IMR-90 (cell line): ENCODE results near the gene PRKCE. TPM values are rescaled to one million over a fixed set of nuclear protein-coding genes. Genes with fewer than 3 reads are reported as not detected.

Source experiments
- ATAC-seq: fragments of 200-7000 bp; cut with Tn5 transposase; 2 replicates; pipeline ENCODE4 v1.9.1; 2020; ENCODE audit warnings: low read depth, mild to moderate bottlenecking, moderate library complexity
- BruUV-seq: library from RNA; stranded (reverse); fragments of 400-500 nt; replicated peaks from 2 replicates; lab custom pipeline; 2021; lab: Mats Ljungman, UMichigan
- CTCF ChIA-PET: fragments of 300-600 bp; formaldehyde crosslinking; extraction: SDS; loops from one replicate; lab custom pipeline; 2021; ENCODE audit warnings: antibody characterized with exemption; lab: Yijun Ruan, JAX
- POLR2A ChIA-PET: fragments of 300-600 bp; sonication (Branson Sonifier 250); formaldehyde crosslinking; loops from one replicate; lab custom pipeline; 2022; ENCODE audit warnings: antibody characterized with exemption; ENCODE audit not compliant: unreplicated experiment; lab: Charles Lee
- DNase-seq: peaks from one replicate; pipeline ENCODE4 v3.0.0; 2013
- H2AFZ ChIP-seq: replicated peaks from 2 replicates; pipeline ENCODE3; 2013; ENCODE audit warnings: low read length, mild to moderate bottlenecking; ENCODE audit not compliant: poor library complexity
- H2AK5ac ChIP-seq: 2 replicates; pipeline ENCODE4 v1.6.1; 2013; ENCODE audit warnings: low read depth, low read length, inconsistent platforms
- H2AK9ac ChIP-seq: replicated peaks from 2 replicates; pipeline ENCODE3; 2013; ENCODE audit warnings: mild to moderate bottlenecking, low read depth, low read length, moderate library complexity; ENCODE audit not compliant: poor library complexity
- H2BK120ac ChIP-seq: 2 replicates; pipeline ENCODE4 v1.6.1; 2013; ENCODE audit warnings: low read depth, low read length, inconsistent platforms
- H2BK15ac ChIP-seq: 3 replicates; pipeline ENCODE4 v1.6.1; 2013; ENCODE audit warnings: low read depth, low read length, inconsistent platforms
- H2BK20ac ChIP-seq: 2 replicates; pipeline ENCODE4 v1.6.1; 2013; ENCODE audit warnings: low read depth, mild to moderate bottlenecking, inconsistent platforms, low read length, moderate library complexity
- H2BK5ac ChIP-seq: 2 replicates; pipeline ENCODE4 v1.6.1; 2013; ENCODE audit warnings: mild to moderate bottlenecking, low read depth, low read length, inconsistent platforms; ENCODE audit not compliant: poor library complexity, severe bottlenecking
- H3K14ac ChIP-seq: replicated peaks from 2 replicates; pipeline ENCODE4 v1.6.1; 2013; ENCODE audit warnings: low read depth, low read length, inconsistent platforms
- H3K18ac ChIP-seq: 2 replicates; pipeline ENCODE4 v1.6.1; 2013; ENCODE audit warnings: low read depth, low read length, control low read depth
- H3K23ac ChIP-seq: 2 replicates; pipeline ENCODE4 v1.6.1; 2013; ENCODE audit warnings: low read depth, low read length, inconsistent platforms
- H3K27ac ChIP-seq: 2 replicates; pipeline ENCODE4 v1.5.1; 2013; ENCODE audit warnings: mild to moderate bottlenecking, control low read depth, low read length; ENCODE audit not compliant: insufficient read depth
- H3K27me3 ChIP-seq: 2 replicates; pipeline ENCODE4 v1.6.1; 2013; ENCODE audit warnings: low read length; ENCODE audit not compliant: control insufficient read depth, insufficient read depth
- H3K36me3 ChIP-seq: 2 replicates; pipeline ENCODE4 v1.6.1; 2013; ENCODE audit warnings: low read length, mixed read lengths; ENCODE audit not compliant: control insufficient read depth, insufficient read depth
- H3K4ac ChIP-seq: 2 replicates; pipeline ENCODE4 v1.6.1; 2013; ENCODE audit warnings: low read depth, low read length, inconsistent platforms
- H3K4me1 ChIP-seq: 2 replicates; pipeline ENCODE4 v1.6.1; 2013; ENCODE audit warnings: low read length, mixed read lengths; ENCODE audit not compliant: control insufficient read depth, insufficient read depth
- H3K4me2 ChIP-seq: 2 replicates; pipeline ENCODE4 v1.6.1; 2013; ENCODE audit warnings: low read depth, mild to moderate bottlenecking, control low read depth, low read length, moderate library complexity
- H3K4me3 ChIP-seq: 2 replicates; pipeline ENCODE4 v1.5.1; 2013; ENCODE audit warnings: low read depth, mild to moderate bottlenecking, control low read depth, low read length, moderate library complexity; ENCODE audit not compliant: insufficient read depth
- H3K56ac ChIP-seq: 2 replicates; pipeline ENCODE4 v1.6.1; 2013; ENCODE audit warnings: low read length, inconsistent platforms; ENCODE audit not compliant: insufficient read depth; ENCODE audit errors: extremely low read depth
- H3K79me1 ChIP-seq, 2 experiments: 2 replicates each; pipeline ENCODE4 v1.6.1; 2013; ENCODE audit warnings: low read length in 2 of 2, inconsistent platforms in 1 of 2, low read depth in 1 of 2
- H3K9ac ChIP-seq: 2 replicates; pipeline ENCODE4 v1.6.1; 2013; ENCODE audit warnings: low read depth, low read length, control low read depth
- H3K9me1 ChIP-seq: 2 replicates; pipeline ENCODE4 v1.6.1; 2013; ENCODE audit warnings: low read length, inconsistent platforms; ENCODE audit not compliant: insufficient read depth
- H3K9me3 ChIP-seq: 2 replicates; pipeline ENCODE4 v1.6.1; 2013; ENCODE audit warnings: low read length; ENCODE audit not compliant: control insufficient read depth, insufficient read depth
- H4K20me1 ChIP-seq: 2 replicates; pipeline ENCODE4 v1.6.1; 2013; ENCODE audit warnings: low read length, inconsistent platforms; ENCODE audit not compliant: insufficient read depth
- H4K5ac ChIP-seq: 2 replicates; pipeline ENCODE4 v1.6.1; 2013; ENCODE audit warnings: mild to moderate bottlenecking, low read depth, low read length, control low read depth
- H4K8ac ChIP-seq, 2 experiments: 2 replicates each; pipeline ENCODE4 v1.6.1; 2013; ENCODE audit warnings: low read depth in 2 of 2, low read length in 2 of 2, control low read depth in 1 of 2, inconsistent platforms in 1 of 2
- H4K91ac ChIP-seq: 2 replicates; pipeline ENCODE4 v1.6.1; 2013; ENCODE audit warnings: low read depth, low read length, inconsistent platforms; ENCODE audit not compliant: insufficient read depth
- BHLHE40 ChIP-seq: fragments of 150-350 bp; IDR thresholded peaks from 2 replicates; pipeline ENCODE4 v1.6.1; 2016; ENCODE audit warnings: mild to moderate bottlenecking, low read depth, low read length
- CEBPB ChIP-seq: IDR thresholded peaks from 2 replicates; pipeline ENCODE4 v1.6.1; 2012; ENCODE audit warnings: low read depth, low read length, improper control_type of control experiment
- CHD1 ChIP-seq: IDR thresholded peaks from 2 replicates; pipeline ENCODE4 v1.6.1; 2012; ENCODE audit warnings: low read depth, low read length, improper control_type of control experiment
- CTCF ChIP-seq: conservative IDR thresholded peaks from 2 replicates; pipeline ENCODE4 v1.5.1; 2012; ENCODE audit warnings: mild to moderate bottlenecking, low read depth, low read length, improper control_type of control experiment
- ELK1 ChIP-seq: fragments of 150-350 bp; IDR thresholded peaks from 2 replicates; pipeline ENCODE4 v1.6.1; 2016; ENCODE audit warnings: low read depth, mild to moderate bottlenecking, low read length, moderate library complexity, borderline replicate concordance
- FOS ChIP-seq: fragments of 150-350 bp; IDR thresholded peaks from 2 replicates; pipeline ENCODE4 v1.6.1; 2016; ENCODE audit warnings: low read depth, low read length
- MAFK ChIP-seq: IDR thresholded peaks from 2 replicates; pipeline ENCODE4 v1.6.1; 2012; ENCODE audit warnings: low read depth, low read length, improper control_type of control experiment
- MAZ ChIP-seq: IDR thresholded peaks from 2 replicates; pipeline ENCODE4 v1.6.1; 2012; ENCODE audit warnings: low read depth, mild to moderate bottlenecking, low read length, improper control_type of control experiment, moderate library complexity, borderline replicate concordance
- MXI1 ChIP-seq: IDR thresholded peaks from 2 replicates; pipeline ENCODE4 v1.6.1; 2012; ENCODE audit warnings: low read depth, mild to moderate bottlenecking, low read length, moderate library complexity, borderline replicate concordance
- NFE2L2 ChIP-seq: fragments of 150-350 bp; IDR thresholded peaks from 2 replicates; pipeline ENCODE4 v1.6.1; 2016; ENCODE audit warnings: low read depth, mild to moderate bottlenecking, low read length
- POLR2A ChIP-seq: IDR thresholded peaks from 2 replicates; pipeline ENCODE4 v1.6.1; 2012; ENCODE audit warnings: mild to moderate bottlenecking, low read depth, low read length
- RAD21 ChIP-seq: IDR thresholded peaks from 2 replicates; pipeline ENCODE4 v1.6.1; 2012; ENCODE audit warnings: low read length, improper control_type of control experiment
- RCOR1 ChIP-seq: IDR thresholded peaks from 2 replicates; pipeline ENCODE4 v1.6.1; 2012; ENCODE audit warnings: mild to moderate bottlenecking, low read length, improper control_type of control experiment; ENCODE audit not compliant: insufficient replicate concordance
- RFX5 ChIP-seq: IDR thresholded peaks from 2 replicates; pipeline ENCODE4 v1.8.0; 2012; ENCODE audit warnings: low read depth, mild to moderate bottlenecking, low read length, moderate library complexity
- SMC3 ChIP-seq: fragments of 150-350 bp; IDR thresholded peaks from 2 replicates; pipeline ENCODE4 v1.6.1; 2016; ENCODE audit warnings: low read depth, mild to moderate bottlenecking, antibody characterized with exemption, low read length, moderate library complexity
- USF2 ChIP-seq: fragments of 150-350 bp; IDR thresholded peaks from 2 replicates; pipeline ENCODE4 v1.6.1; 2017; ENCODE audit warnings: mild to moderate bottlenecking, antibody characterized with exemption, low read length, low read depth
- WGBS, 2 experiments: methylation state at CpG; one replicate each; pipeline versions ENCODE4 v1.1.5 to v1.1.7; 2013; ENCODE audit warnings: missing lambda C conversion rate in 2 of 2; ENCODE audit not compliant: insufficient read length in 1 of 2; ENCODE audit errors: extremely low coverage in 2 of 2; 5-methylcytosine and 5-hydroxymethylcytosine counted together
- dilution Hi-C: fragments of 300-500 bp; cut with HindIII; formaldehyde crosslinking; loops from one replicate; pipeline ENCODE4 v1.14.3; 2018; ENCODE audit warnings: low sequenced_read_pairs; ENCODE audit not compliant: unreplicated experiment
- in situ Hi-C: fragments of 300-500 bp; cut with MboI; formaldehyde crosslinking; loops from 3 replicates; pipeline ENCODE4 v1.14.3; 2019; ENCODE audit warnings: low sequenced_read_pairs, inconsistent platforms, mixed read lengths
- intact Hi-C: fragments of 100-400 bp; cut with micrococcal nuclease; formaldehyde crosslinking; loops from 2 replicates; pipeline ENCODE4 v1.10.0; 2022
- polyA plus RNA-seq, 3 experiments: library from polyadenylated mRNA; depleted of rRNA; stranded (reverse); fragments of >200 nt; gene quantifications; 2 replicates each; pipeline ENCODE4 v1.2.3, GENCODE V29; 2012; ENCODE audit warnings: low replicate concordance in 1 of 3
- total RNA-seq: library from RNA; depleted of rRNA; stranded (reverse); fragments of >200 nt; gene quantifications from 2 replicates; pipeline ENCODE4 v1.2.3, GENCODE V29; 2012

Gene PRKCE
- total and polyA plus RNA-seq, 2 of the 4 experiments (the other 2 are of a cell fraction) = 8.1 to 32.4 TPM

GRCh38 chr2:45845566-45845965 is 194.1 kb downstream of the PRKCE start:
- no peak overlapping the region for H2BK20ac ChIP-seq
- no peak overlapping the region for H3K9ac ChIP-seq
- ChIA-PET POLR2A (interaction anchor here (0.6 kb wide), 1 partner anchor 314 kb away, joined by 4 read pairs; no protein-coding TSS in a partner anchor), CTCF (no interaction called here)
- H3K18ac ChIP-seq = no peak overlapping the region
- BruUV-seq = no TSS peak
- H3K56ac ChIP-seq = no peak overlapping the region
- no peaks in the 10 kb centered on the region for H3K79me1 ChIP-seq
- DNase-seq = no peak
- H2BK5ac ChIP-seq = no peak overlapping the region
- H4K91ac ChIP-seq = no peak overlapping the region
- no peak overlapping the region for H3K23ac ChIP-seq
- H3K4me3 ChIP-seq = no peak overlapping the region
- WGBS, 2 experiments = no CpG with 5 or more reads among the region's 6 CpGs
- no peak overlapping the region for H2AK9ac ChIP-seq
- no peaks in the 10 kb centered on the region for H3K36me3 ChIP-seq
- no peak overlapping the region for H4K5ac ChIP-seq
- H3K27ac ChIP-seq = no peak overlapping the region
- 0 out of 2 replicates have a peak, but pooled peaks cover 9% of the 10 kb centered on the region for H3K9me1 ChIP-seq
- in situ Hi-C loops = no loop called here
- no peak overlapping the region for H2AK5ac ChIP-seq
- no peaks in the 10 kb centered on the region for H3K9me3 ChIP-seq
- no peak overlapping the region for H2AFZ ChIP-seq
- H3K27me3 ChIP-seq = no peaks in the 10 kb centered on the region
- H3K14ac ChIP-seq = no peak overlapping the region
- intact Hi-C loops = no loop called here
- H3K4ac ChIP-seq = no peak overlapping the region
- no peak overlapping the region for H4K8ac ChIP-seq
- ATAC-seq = no peak
- TF ChIP-seq POLR2A = no peak
- TF ChIP-seq NFE2L2 = no peak
- TF ChIP-seq RCOR1 = no peak
- TF ChIP-seq MXI1 = no peak
- TF ChIP-seq MAZ = no peak
- TF ChIP-seq MAFK = no peak
- TF ChIP-seq CHD1 = no peak
- TF ChIP-seq RFX5 = no peak
- TF ChIP-seq ELK1 = no peak
- no peak for TF ChIP-seq FOS
- TF ChIP-seq USF2 = no peak
- no peak for TF ChIP-seq CTCF
- no peak for TF ChIP-seq SMC3
- no peak for TF ChIP-seq BHLHE40
- no peak for TF ChIP-seq RAD21
- no peak for TF ChIP-seq CEBPB
- H4K20me1 ChIP-seq = no peaks in the 10 kb centered on the region
- no peak overlapping the region for H2BK120ac ChIP-seq
- peaks cover 5% of the 10 kb centered on the region for H3K4me1 ChIP-seq
- H2BK15ac ChIP-seq = no peak overlapping the region
- dilution Hi-C loops = no loop called here
- H3K4me2 ChIP-seq = no peak overlapping the region
